Lung (tissue), 12 donors: ENCODE measurements around the gene LIMK2. TPM values are rescaled to one million over a fixed set of nuclear protein-coding genes. Genes with fewer than 3 reads are reported as not detected.

Experiments
- ATAC-seq: fragments of 200-7000 bp; cut with Tn5 transposase; one replicate; pipeline ENCODE4 v1.9.1; 2020; ENCODE audit warnings: moderate number of reproducible peaks; ENCODE audit not compliant: insufficient read depth, low FRiP score
- DNase-seq, 3 donors: peaks; one replicate each; pipeline ENCODE4 v3.0.0-alpha.2; 2013 to 2017
- H3K27ac ChIP-seq, 2 donors: one replicate each; pipeline ENCODE4 v1.5.1; 2013; ENCODE audit warnings: mild to moderate bottlenecking in 2 of 2, moderate library complexity in 2 of 2, control low read depth in 1 of 2, inconsistent platforms in 1 of 2, low read depth in 1 of 2, low read length in 1 of 2
- H3K27me3 ChIP-seq, 3 donors: one replicate each; pipeline ENCODE4 v1.5.1; 2013; ENCODE audit warnings: low read length in 2 of 3; ENCODE audit not compliant: control insufficient read depth in 3 of 3, insufficient read depth in 3 of 3
- H3K36me3 ChIP-seq, 4 donors: one replicate each; pipeline ENCODE4 v1.5.1; 2013; ENCODE audit warnings: low read length in 4 of 4, mild to moderate bottlenecking in 1 of 4, moderate library complexity in 1 of 4; ENCODE audit not compliant: control insufficient read depth in 4 of 4, insufficient read depth in 4 of 4
- H3K4me1 ChIP-seq, 5 donors: one replicate each; pipeline ENCODE4 v1.5.1; 2013; ENCODE audit warnings: low read length in 5 of 5, mild to moderate bottlenecking in 2 of 5, moderate library complexity in 1 of 5; ENCODE audit not compliant: control insufficient read depth in 5 of 5, insufficient read depth in 5 of 5
- H3K4me3 ChIP-seq: one replicate; pipeline ENCODE4 v1.5.1; 2013; ENCODE audit warnings: mild to moderate bottlenecking, control low read depth, moderate library complexity
- H3K9ac ChIP-seq, 2 donors: one replicate each; pipeline ENCODE4 v1.5.1; 2013; ENCODE audit warnings: low read length in 2 of 2, control low read depth in 1 of 2; ENCODE audit not compliant: insufficient read depth in 1 of 2
- H3K9me3 ChIP-seq, 4 donors: one replicate each; pipeline ENCODE4 v1.5.1; 2013; ENCODE audit warnings: low read length in 3 of 4, mild to moderate bottlenecking in 1 of 4, moderate library complexity in 1 of 4; ENCODE audit not compliant: control insufficient read depth in 4 of 4, insufficient read depth in 3 of 4
- WGBS, 2 donors: extraction: QIAGEN DNeasy Blood & Tissue Kit; methylation state at CpG; one replicate each; pipeline ENCODE4 v1.1.7; 2013; 5-methylcytosine and 5-hydroxymethylcytosine counted together
- polyA plus RNA-seq, 2 donors: library from polyadenylated mRNA; stranded (reverse); fragments of 200-250 nt; gene quantifications; one replicate each; pipeline ENCODE4 v1.2.1, GENCODE V29; 2013
- total RNA-seq, 2 donors: library from RNA; depleted of rRNA in 1 of 2; stranded (reverse); fragments of >200 nt in 1 of 2; gene quantifications; one replicate each; pipeline ENCODE4 v1.2.1, GENCODE V29; 2014 to 2021
- TF ChIP-seq, protein P1 (sequence below): IDR thresholded peaks from 2 replicates; pipeline ENCODE4 v1.5.1; 2012; ENCODE audit warnings: mild to moderate bottlenecking; ENCODE audit errors: control extremely low read depth, extremely low read depth
- donor health status: control.
- donor health status: control.
- donor health status: Bipolar disorder and iron deficiency.
- donor health status: healthy.
- donor health status: DM: yes; HTN: yes; CAD: no.

Gene LIMK2
- total and polyA plus RNA-seq, 4 donors = 27.3 to 113 (median 81.4) TPM

DNA sequence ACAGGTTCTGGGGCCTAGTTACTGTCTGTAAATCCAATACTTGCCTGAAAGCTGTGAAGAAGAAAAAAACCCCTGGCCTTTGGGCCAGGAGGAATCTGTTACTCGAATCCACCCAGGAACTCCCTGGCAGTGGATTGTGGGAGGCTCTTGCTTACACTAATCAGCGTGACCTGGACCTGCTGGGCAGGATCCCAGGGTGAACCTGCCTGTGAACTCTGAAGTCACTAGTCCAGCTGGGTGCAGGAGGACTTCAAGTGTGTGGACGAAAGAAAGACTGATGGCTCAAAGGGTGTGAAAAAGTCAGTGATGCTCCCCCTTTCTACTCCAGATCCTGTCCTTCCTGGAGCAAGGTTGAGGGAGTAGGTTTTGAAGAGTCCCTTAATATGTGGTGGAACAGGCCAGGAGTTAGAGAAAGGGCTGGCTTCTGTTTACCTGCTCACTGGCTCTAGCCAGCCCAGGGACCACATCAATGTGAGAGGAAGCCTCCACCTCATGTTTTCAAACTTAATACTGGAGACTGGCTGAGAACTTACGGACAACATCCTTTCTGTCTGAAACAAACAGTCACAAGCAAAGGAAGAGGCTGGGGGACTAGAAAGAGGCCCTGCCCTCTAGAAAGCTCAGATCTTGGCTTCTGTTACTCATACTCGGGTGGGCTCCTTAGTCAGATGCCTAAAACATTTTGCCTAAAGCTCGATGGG is 66.7 kb downstream of the LIMK2 start:
- Histone ChIP-seq H3K9ac (no peak overlapping the region), H3K4me3 (no peak overlapping the region), H3K27me3 (no peaks in the 10 kb centered on the region), H3K36me3 (peaks cover 5 to 52% (median 19%) of the 10 kb centered on the region in 4 donors), H3K9me3 (no peaks in the 10 kb centered on the region), H3K27ac (peak overlapping the region in 1 of 2 donors; percentile 46), H3K4me1 (no peaks in the 10 kb centered on the region)
- TF ChIP-seq, protein P1, sequence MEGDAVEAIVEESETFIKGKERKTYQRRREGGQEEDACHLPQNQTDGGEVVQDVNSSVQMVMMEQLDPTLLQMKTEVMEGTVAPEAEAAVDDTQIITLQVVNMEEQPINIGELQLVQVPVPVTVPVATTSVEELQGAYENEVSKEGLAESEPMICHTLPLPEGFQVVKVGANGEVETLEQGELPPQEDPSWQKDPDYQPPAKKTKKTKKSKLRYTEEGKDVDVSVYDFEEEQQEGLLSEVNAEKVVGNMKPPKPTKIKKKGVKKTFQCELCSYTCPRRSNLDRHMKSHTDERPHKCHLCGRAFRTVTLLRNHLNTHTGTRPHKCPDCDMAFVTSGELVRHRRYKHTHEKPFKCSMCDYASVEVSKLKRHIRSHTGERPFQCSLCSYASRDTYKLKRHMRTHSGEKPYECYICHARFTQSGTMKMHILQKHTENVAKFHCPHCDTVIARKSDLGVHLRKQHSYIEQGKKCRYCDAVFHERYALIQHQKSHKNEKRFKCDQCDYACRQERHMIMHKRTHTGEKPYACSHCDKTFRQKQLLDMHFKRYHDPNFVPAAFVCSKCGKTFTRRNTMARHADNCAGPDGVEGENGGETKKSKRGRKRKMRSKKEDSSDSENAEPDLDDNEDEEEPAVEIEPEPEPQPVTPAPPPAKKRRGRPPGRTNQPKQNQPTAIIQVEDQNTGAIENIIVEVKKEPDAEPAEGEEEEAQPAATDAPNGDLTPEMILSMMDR = no peak
- 69 to 79% methylated on average over 6 of the region's 6 CpGs for WGBS, 2 donors
- ATAC-seq (no peak), DNase-seq (no peak)

DNA sequence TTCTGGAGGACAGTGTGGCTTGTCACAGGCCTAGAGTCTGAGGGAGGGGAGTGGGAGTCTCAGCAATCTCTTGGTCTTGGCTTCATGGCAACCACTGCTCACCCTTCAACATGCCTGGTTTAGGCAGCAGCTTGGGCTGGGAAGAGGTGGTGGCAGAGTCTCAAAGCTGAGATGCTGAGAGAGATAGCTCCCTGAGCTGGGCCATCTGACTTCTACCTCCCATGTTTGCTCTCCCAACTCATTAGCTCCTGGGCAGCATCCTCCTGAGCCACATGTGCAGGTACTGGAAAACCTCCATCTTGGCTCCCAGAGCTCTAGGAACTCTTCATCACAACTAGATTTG is 67.2 kb downstream of the LIMK2 start:
- peak overlapping the region in 1 of 2 donors; percentile 46 for H3K27ac ChIP-seq
- H3K9ac ChIP-seq = no peak overlapping the region
- peaks cover 5 to 56% (median 20%) of the 10 kb centered on the region in 4 donors for H3K36me3 ChIP-seq
- no peak overlapping the region for H3K4me3 ChIP-seq
- peaks cover 0 to under 1% (median 0%) of the 10 kb centered on the region in 5 donors for H3K4me1 ChIP-seq
- H3K9me3 ChIP-seq = no peaks in the 10 kb centered on the region
- ATAC-seq = no peak
- DNase-seq = no peak
- TF ChIP-seq, protein P1 = no peak
- no peaks in the 10 kb centered on the region for H3K27me3 ChIP-seq

DNA sequence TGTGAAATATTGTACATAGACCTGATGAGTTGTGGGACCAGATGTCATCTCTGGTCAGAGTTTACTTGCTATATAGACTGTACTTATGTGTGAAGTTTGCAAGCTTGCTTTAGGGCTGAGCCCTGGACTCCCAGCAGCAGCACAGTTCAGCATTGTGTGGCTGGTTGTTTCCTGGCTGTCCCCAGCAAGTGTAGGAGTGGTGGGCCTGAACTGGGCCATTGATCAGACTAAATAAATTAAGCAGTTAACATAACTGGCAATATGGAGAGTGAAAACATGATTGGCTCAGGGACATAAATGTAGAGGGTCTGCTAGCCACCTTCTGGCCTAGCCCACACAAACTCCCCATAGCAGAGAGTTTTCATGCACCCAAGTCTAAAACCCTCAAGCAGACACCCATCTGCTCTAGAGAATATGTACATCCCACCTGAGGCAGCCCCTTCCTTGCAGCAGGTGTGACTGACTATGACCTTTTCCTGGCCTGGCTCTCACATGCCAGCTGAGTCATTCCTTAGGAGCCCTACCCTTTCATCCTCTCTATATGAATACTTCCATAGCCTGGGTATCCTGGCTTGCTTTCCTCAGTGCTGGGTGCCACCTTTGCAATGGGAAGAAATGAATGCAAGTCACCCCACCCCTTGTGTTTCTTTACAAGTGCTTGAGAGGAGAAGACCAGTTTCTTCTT is 67.9 kb downstream of the LIMK2 start:
- TF ChIP-seq, protein P1 = no peak
- DNase-seq (no peak), ATAC-seq (no peak)
- peak overlapping the region in 1 of 2 donors; percentile 20 for H3K27ac ChIP-seq
- peaks cover 0 to 6% (median 2%) of the 10 kb centered on the region in 5 donors for H3K4me1 ChIP-seq
- no peaks in the 10 kb centered on the region for H3K9me3 ChIP-seq
- H3K9ac ChIP-seq = no peak overlapping the region
- peaks cover 5 to 58% (median 17%) of the 10 kb centered on the region in 4 donors for H3K36me3 ChIP-seq
- H3K27me3 ChIP-seq = no peaks in the 10 kb centered on the region
- no peak overlapping the region for H3K4me3 ChIP-seq
